ENCODE measurements around the gene ARL10.

Gene ARL10

DNA sequence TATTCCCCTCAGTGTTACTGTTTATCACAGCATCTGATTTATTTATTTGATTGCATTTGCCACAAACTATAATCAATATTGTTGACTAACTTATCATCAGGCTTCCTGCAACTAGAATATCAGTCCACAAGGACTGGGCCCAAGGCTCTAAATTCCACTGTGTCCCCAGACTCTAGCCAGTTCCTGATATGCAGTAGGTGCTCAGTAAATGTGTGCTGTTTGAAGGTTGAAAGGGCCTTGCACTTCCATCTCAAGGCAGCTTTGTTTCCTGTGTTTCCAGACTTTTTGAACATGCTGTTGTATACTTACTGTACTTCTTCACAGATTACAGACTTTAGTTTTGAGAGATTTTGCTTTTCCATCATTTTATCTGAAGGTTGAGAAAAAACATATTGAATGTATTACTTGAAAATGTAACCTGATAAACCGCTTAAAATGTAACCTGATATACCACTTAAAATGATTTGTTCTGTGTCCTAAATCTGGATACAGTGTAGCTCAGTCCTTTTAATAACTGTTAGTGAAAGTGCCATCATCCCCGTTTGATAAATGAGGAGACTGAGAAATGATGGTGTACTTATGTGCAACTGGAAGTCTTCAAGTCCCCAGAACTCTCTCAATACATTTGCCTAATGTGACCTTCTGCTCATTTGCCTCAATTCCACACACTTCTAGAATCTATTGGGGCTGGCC, 22.4 kb upstream of the ARL10 start:
- ChIA-PET POLR2A (no interaction called here), CTCF (interaction anchor here (0.6 to 0.7 kb wide), 2 partner anchors 45 to 105 kb away, joined by 3 read pairs; no protein-coding TSS in a partner anchor)
- no peak overlapping the region for H3K4me3 ChIP-seq (ENCODE audit: low read depth, low read length)
- H3K4me1 ChIP-seq (ENCODE audit: control insufficient read depth, insufficient read depth, low read length): no peaks in the 10 kb centered on the region
- TF ChIP-seq ZNF544 (tag by site-specific recombination; IDR thresholded peaks at IDR 0.05) (no peak), ZNF248 (tag by site-specific recombination; IDR thresholded peaks at IDR 0.05) (no peak), ZBTB8A (tag by site-specific recombination; IDR thresholded peaks at IDR 0.05) (no peak), HIC1 (tag by site-specific recombination; IDR thresholded peaks at IDR 0.05) (no peak), FEZF1 (tag by site-specific recombination; IDR thresholded peaks at IDR 0.05) (no peak), PRDM6 (tag by site-specific recombination; IDR thresholded peaks at IDR 0.05) (peak; percentile 83), ZNF701 (tag by site-specific recombination; IDR thresholded peaks at IDR 0.05) (no peak), ZNF629 (tag by site-specific recombination; IDR thresholded peaks at IDR 0.05) (no peak), SP7 (tag by site-specific recombination; IDR thresholded peaks at IDR 0.05) (peak; percentile 47; the same call in 1 of the 2 replicates), ZNF341 (tag by site-specific recombination; IDR thresholded peaks at IDR 0.05; ENCODE audit: low read depth) (no peak), ZNF311 (tag by site-specific recombination; IDR thresholded peaks at IDR 0.05; ENCODE audit: borderline replicate concordance) (no peak), ZNF324 (tag by site-specific recombination; IDR thresholded peaks at IDR 0.05) (no peak), ZNF664 (tag by site-specific recombination; IDR thresholded peaks at IDR 0.05) (peak; percentile 87), ZBTB7A (tag by site-specific recombination; IDR thresholded peaks at IDR 0.05; ENCODE audit: low read depth) (no peak), ZNF76 (tag by site-specific recombination; IDR thresholded peaks at IDR 0.05; ENCODE audit: borderline replicate concordance, low read depth) (no peak)
- H3K9me3 ChIP-seq (ENCODE audit: control insufficient read depth, insufficient read depth, low read depth, low read length): no peaks in the 10 kb centered on the region
- no peak overlapping the region for H3K27ac ChIP-seq (ENCODE audit: extremely low read depth, low read depth, low read length)
- peaks cover 35 to 75% of the 10 kb centered on the region in 2 experiments for H3K36me3 ChIP-seq (ENCODE audit: control insufficient read depth in 2 of 2, insufficient read depth in 1 of 2, low read length in 2 of 2)

DNA sequence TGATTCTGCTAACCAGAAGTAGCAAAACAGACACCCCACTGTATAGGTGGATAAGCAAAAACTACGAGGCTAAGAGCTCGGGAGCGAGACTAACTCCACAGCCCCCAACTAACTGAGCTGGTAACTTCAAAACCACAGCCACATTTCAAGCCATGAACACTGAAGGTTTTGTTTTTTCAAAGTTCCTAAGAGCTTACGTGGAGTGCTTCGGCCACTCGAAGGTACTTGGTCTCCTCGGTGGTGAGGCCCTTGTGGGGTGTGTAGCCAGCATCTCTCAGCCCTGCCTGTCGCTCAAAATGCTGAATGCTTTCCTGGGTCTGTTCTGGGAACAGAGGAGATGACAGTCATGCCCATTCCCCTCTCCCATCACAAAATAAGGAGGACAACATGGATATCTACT, 14.9 kb upstream of the ARL10 start:
- POLR2A ChIA-PET: interaction anchor here (2.5 kb wide), 1 partner anchor 11 kb away, joined by 24 read pairs; the partner anchor contains the start of gene KIAA1191
- no peak overlapping the region for H3K27ac ChIP-seq (ENCODE audit: extremely low read depth, low read depth, low read length)
- no peak for TF ChIP-seq ZNF324 (tag by site-specific recombination; IDR thresholded peaks at IDR 0.05)
- TF ChIP-seq SCRT1 (tag by site-specific recombination; IDR thresholded peaks at IDR 0.05; ENCODE audit: borderline replicate concordance): no peak
- no peak for TF ChIP-seq ZNF677 (tag by site-specific recombination; IDR thresholded peaks at IDR 0.05)
- no peak for TF ChIP-seq ZNF626 (tag by site-specific recombination; IDR thresholded peaks at IDR 0.05)
- no peak for TF ChIP-seq YY2 (tag by site-specific recombination; IDR thresholded peaks at IDR 0.05)
- TF ChIP-seq ZNF544 (tag by site-specific recombination; IDR thresholded peaks at IDR 0.05): no peak
- TF ChIP-seq ZBTB8A (tag by site-specific recombination; IDR thresholded peaks at IDR 0.05): no peak
- TF ChIP-seq PRDM1 (tag by site-specific recombination; IDR thresholded peaks at IDR 0.05): no peak
- no peak for TF ChIP-seq GLI2 (tag by site-specific recombination; IDR thresholded peaks at IDR 0.05; ENCODE audit: borderline replicate concordance, low read depth)
- no peak for TF ChIP-seq ZNF610 (tag by site-specific recombination; IDR thresholded peaks at IDR 0.05; ENCODE audit: borderline replicate concordance)
- no peak for TF ChIP-seq ZNF169 (tag by site-specific recombination; IDR thresholded peaks at IDR 0.05)
- TF ChIP-seq, protein P1, sequence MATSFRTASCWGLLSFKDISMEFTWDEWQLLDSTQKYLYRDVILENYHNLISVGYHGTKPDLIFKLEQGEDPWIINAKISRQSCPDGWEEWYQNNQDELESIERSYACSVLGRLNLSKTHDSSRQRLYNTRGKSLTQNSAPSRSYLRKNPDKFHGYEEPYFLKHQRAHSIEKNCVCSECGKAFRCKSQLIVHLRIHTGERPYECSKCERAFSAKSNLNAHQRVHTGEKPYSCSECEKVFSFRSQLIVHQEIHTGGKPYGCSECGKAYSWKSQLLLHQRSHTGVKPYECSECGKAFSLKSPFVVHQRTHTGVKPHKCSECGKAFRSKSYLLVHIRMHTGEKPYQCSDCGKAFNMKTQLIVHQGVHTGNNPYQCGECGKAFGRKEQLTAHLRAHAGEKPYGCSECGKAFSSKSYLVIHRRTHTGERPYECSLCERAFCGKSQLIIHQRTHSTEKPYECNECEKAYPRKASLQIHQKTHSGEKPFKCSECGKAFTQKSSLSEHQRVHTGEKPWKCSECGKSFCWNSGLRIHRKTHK (tag by site-specific recombination; IDR thresholded peaks at IDR 0.05): no peak
- TF ChIP-seq ZBTB10 (tag by site-specific recombination; IDR thresholded peaks at IDR 0.05): no peak
- no peak for TF ChIP-seq ZNF157 (tag by site-specific recombination; IDR thresholded peaks at IDR 0.05)
- TF ChIP-seq GLI4 (tag by site-specific recombination; IDR thresholded peaks at IDR 0.05): no peak
- CTCF ChIA-PET: interaction anchor here (1.5 kb wide), 1 partner anchor 621 kb away, joined by 4 read pairs; no protein-coding TSS in a partner anchor
- no peaks in the 10 kb centered on the region for H3K4me1 ChIP-seq (ENCODE audit: control insufficient read depth, insufficient read depth, low read length)
- H3K4me3 ChIP-seq (ENCODE audit: low read depth, low read length): no peak overlapping the region
- H3K9me3 ChIP-seq (ENCODE audit: control insufficient read depth, insufficient read depth, low read depth, low read length): no peaks in the 10 kb centered on the region
- peaks cover 36 to 98% of the 10 kb centered on the region in 2 experiments for H3K36me3 ChIP-seq (ENCODE audit: control insufficient read depth in 2 of 2, insufficient read depth in 1 of 2, low read length in 2 of 2)

Data from HEK293 (cell line).